GM10266 (cell line): ENCODE measurements around the gene SMIM32.

Experiments used
- DNase-seq: peaks from one replicate; pipeline ENCODE4 v3.0.0; 2012; ENCODE audit errors: extremely low spot score
- TF ChIP-seq, protein P1 (sequence below): IDR thresholded peaks from 2 replicates; pipeline ENCODE4 v1.5.1; 2012; ENCODE audit warnings: mild to moderate bottlenecking, low read depth; ENCODE audit not compliant: control insufficient read depth, insufficient read depth; ENCODE audit errors: missing control alignments

SMIM32 gene

GRCh38 chr5:136230176-136230575 lies 37.2 kb upstream of the SMIM32 start:
- DNase-seq, result no peak
- TF ChIP-seq, protein P1, sequence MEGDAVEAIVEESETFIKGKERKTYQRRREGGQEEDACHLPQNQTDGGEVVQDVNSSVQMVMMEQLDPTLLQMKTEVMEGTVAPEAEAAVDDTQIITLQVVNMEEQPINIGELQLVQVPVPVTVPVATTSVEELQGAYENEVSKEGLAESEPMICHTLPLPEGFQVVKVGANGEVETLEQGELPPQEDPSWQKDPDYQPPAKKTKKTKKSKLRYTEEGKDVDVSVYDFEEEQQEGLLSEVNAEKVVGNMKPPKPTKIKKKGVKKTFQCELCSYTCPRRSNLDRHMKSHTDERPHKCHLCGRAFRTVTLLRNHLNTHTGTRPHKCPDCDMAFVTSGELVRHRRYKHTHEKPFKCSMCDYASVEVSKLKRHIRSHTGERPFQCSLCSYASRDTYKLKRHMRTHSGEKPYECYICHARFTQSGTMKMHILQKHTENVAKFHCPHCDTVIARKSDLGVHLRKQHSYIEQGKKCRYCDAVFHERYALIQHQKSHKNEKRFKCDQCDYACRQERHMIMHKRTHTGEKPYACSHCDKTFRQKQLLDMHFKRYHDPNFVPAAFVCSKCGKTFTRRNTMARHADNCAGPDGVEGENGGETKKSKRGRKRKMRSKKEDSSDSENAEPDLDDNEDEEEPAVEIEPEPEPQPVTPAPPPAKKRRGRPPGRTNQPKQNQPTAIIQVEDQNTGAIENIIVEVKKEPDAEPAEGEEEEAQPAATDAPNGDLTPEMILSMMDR, result no peak

DNA sequence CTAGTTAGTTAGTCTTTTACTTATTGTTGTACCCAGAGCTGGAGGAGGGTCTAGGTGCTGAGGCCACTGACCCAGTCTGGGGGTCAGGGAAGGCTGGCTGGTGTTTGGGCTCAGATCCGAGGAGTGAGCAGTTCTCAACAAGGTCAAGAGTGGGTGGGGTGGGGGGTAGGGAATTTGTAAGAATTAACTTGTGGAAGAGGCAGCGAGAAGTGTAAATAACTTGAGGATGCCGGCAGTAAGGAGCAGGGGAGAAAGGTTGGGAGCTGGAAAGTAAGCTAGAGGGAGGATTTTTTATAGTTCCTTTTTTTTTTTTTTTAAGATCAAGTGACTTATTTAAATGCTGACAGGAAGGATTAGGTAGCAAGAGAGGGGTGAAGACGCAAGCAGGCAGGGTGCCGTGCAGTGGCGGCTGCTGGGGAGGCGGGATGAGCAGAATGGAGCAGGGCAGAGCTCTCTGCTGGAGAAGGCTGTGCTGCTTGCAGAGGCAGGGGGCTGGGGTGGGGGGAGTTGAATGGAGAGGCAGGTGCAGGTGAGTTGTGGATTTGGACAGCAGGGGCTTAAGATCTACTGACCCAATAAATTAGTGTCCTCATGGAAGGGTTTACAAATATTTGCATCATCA lies 35.3 kb upstream of the SMIM32 start:
- TF ChIP-seq, protein P1, result no peak
- no peak for DNase-seq

- TF ChIP-seq, protein P1, result no peak
- no peak for DNase-seq
Measured at GRCh38 chr5:136226401-136226800, 33.4 kb upstream of the SMIM32 start.

- TF ChIP-seq, protein P1, result no peak
- DNase-seq, result no peak
Measured at GRCh38 chr5:136225796-136226195, 32.8 kb upstream of the SMIM32 start.

DNA sequence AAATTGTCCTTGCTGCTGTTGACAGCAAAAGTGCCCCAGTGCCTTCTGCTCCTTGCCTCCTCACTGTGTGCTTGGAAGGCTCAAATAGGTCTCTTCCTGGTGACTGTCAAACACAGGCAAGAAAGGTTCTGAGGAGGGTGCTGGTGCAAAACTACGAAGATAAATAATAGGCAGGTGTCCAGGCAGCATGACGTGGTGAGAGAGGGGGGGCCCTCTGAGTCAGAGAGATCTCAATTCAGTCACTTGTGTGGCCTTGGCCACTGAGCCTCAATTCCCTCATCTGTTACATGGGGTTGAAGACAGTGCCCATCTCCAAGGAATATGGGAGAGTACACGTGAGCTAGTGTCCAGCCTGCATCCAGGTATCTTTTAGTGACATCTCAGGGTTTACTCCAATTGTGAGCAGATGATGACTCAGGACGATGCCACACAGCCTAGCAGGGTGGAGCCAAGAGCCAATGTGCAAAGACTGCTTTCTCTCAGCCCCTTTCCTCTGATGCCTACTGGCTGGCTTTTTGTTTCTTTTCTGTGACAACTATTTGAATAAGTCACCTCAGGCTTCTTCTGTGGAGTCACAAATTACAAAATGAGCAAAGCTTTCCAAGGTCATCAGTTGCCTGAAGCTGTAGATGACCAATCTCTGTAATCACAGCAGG lies 29.7 kb upstream of the SMIM32 start:
- TF ChIP-seq, protein P1, result no peak
- no peak for DNase-seq

DNA sequence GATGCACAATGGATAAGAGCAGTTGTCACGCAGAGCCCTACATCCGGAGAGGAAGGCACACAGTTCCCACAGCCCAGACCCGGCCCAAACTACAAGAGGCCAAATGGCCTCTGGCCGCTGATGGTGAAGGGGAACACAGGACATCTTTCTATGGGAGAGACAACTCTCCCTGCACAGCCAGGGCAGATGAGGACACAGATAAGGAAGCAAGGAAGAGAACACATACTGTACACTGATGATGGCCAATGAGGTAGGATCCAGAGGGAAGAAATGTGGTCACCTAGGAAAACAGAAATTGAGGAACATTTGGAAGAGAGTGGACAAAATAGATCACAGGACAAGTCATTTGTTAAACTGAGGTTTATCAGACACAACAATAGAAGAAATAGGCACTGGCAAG lies 28.4 kb upstream of the SMIM32 start:
- TF ChIP-seq, protein P1, result no peak
- DNase-seq, result no peak

DNA sequence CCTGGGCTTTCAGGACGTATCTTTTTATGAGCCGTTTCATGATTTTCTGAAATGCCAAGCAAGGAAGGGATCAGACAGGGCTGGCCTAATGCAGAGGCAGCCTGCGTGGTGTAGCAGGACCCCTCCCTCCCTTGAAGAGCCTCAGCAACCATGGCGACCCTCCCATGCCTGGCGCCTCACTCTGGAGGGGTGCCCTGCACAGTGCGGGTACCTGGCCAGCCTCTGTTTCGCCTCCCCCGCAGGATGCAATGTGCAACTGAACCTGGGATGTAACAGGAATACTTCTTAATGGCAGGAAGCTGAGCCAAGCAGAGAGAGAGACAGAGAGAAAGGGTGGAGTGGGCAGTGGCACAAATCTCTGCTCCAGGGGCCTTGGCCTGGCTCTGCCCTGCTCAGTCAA lies 23.3 kb upstream of the SMIM32 start:
- TF ChIP-seq, protein P1, result no peak

More for the DNA sequence above, 23.3 kb upstream of the SMIM32 start:
- DNase-seq, result no peak
